Measurements from ENCODE around the gene EIF3F.

The EIF3F gene

DNA sequence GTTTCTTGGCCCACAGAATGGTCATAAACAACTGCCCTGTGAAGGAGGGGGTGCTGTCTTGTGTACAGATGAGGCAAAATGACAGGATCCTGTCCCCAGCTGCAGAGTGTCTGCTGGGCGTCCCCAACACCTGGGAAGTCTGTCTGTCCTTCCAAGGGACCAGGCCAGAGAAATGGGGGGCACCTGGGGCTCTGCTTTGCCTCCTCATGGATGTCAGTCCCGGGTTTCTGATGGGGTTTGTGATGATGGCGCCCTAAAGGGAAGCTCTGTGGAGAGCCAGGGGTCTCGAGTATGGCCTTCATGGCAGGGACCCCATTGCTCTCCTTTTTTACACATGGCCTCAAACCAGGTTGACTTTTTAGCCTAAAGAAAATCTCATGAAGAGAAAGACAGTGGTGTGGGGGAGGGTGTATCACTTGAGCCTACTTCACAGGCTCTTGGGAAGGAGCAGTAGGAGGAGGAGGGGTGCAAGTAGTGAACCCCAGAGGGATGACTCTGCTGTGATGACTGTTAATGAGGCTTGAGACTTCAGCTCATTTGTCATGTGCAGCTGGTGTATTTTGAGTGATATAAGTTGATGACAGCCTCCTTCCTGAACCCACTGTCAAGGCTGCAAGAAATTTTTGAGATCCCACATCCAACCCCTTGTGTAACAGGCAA, 53.3 kb downstream of the EIF3F start:
- DNase-seq: no peak

DNA sequence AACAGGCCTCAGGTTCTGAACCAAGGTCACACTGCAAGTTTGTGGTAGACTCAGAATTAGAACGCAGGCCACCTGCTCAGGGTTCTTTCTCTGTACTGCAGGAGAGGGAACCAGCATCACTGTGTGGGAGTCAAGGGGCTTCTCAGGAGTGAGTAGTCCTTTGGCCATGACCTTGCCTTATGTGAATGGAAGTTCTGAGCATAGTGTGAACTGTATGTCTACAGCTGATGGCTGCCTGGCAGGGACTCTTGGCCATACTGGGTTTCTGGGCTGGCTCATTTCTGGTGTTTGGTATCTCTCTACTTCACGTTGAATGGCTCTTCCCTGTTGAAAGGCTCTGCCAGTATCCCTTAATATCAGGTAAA, 53.8 kb downstream of the EIF3F start:
- no peak for DNase-seq

DNA sequence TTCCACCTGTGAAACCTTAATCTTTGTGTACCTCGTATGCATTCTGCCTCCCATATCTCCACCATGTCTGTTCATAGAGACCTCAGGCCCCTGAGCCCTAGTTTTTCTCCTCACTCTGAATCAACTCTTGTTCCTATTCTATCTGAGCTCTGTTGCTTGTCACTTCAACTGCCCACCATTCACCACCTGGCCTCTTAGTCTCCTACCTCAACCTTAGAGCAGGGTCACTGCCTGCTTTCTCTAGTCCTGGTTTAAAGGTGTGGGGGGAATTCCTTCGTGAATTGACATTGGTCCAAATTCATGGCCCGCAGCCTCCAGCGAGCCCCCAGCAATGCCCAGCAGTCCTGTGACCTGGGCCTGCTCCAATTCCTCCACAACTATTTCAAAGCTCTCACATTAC, 54.4 kb downstream of the EIF3F start:
- no peak for DNase-seq

DNA sequence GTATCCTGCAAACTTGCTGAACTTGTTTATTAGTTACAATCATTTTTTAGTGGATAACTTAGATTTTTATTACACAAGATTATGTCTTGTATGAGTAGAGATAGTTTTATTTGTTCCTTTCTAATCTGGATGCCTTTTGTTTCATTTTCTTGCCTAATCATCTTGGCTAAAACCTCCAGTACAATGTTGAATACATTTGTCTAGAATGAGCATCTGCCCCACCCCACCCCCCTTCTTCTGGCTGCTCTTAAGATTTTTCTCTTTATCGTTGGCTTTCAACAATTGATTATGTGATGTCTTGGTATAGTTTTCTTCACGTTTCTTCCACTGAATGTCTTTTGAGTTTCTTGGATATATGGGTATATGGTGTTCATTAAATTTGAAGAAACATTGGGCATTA, 56.6 kb downstream of the EIF3F start:
- no peak for DNase-seq

DNA sequence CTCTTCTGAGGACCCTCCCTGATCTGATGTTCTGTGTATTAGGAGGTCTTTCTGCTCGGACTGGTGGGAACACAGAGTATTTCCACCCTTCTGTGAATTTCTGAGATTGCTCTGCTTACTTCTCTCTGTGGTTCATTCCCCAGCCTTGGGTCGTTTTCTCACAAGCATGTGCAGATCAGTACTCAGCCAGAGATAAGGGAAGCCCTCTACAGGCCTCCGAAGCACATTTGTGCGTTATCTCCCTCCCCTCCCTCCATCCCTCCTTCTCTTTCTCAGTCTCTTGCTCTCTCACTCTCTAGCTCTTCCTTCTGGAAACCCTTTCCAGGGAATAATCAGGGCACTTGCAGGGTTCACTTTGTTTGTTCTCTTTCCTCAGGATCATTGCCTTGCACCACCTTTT, 58.7 kb downstream of the EIF3F start:
- no peak for DNase-seq

DNA sequence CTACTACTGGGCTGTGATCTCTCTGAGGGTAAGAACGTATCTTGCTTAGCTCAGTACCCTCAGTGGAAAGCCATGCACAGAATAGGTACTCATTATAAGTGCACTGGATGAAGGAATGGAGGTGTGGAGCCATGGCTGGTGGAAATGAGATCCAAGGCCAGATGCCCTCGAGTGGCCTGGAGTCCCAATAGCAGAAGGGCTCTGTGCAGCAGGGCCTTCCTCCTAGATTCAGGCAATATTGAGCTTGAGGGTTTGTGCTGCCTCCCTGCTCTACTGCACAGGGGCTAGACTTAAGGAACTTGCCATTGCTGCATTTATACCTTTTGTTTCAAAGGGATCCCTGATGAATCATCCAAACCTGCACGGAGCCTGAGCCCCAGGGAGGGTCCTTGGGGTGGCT, 60.2 kb downstream of the EIF3F start:
- no peak for DNase-seq

DNA sequence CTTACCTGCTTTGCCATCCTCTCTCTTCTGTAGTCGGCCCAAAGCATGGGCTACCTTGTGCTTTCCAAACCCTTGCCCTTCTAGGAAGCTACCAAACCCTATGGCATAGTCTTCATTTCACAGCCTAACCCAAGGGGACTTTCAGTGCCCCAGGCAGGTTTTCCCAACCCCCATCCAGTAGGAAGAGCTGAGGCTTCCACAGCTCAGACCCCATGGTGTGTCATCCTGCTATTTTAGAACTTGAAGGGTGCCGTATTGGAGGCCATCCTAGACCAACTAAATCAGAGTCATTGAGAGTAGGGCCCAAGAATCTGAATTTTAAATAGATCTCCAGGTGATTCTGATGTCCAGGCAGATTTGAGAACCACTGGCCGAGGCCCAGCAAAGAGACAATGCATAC, 61.9 kb downstream of the EIF3F start:
- DNase-seq: no peak
